ENCODE results near the gene INSL3. TPM values are rescaled to one million over a fixed set of nuclear protein-coding genes. Genes with fewer than 3 reads are reported as not detected.

Gene INSL3, protein sequence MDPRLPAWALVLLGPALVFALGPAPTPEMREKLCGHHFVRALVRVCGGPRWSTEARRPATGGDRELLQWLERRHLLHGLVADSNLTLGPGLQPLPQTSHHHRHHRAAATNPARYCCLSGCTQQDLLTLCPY
- 1 to 10 TPM in 1 of 4 donors, under 1 TPM in 1, not detected in 2; 0.13 to 1.4 TPM for polyA plus RNA-seq
- long read RNA-seq, donor 1: 0 reads
- long read RNA-seq, donor 2: 0 reads
- long read RNA-seq, donor 3: 0 reads
- long read RNA-seq, donor 4: 0 reads
- long read RNA-seq, donor 5: 0 reads
- long read RNA-seq, donor 6: 0 reads
- long read RNA-seq, donor 7: 0 reads
- long read RNA-seq, donor 8: 0 reads
- long read RNA-seq, donor 9: 0 reads
- long read RNA-seq, donor 10: 0 reads

DNA sequence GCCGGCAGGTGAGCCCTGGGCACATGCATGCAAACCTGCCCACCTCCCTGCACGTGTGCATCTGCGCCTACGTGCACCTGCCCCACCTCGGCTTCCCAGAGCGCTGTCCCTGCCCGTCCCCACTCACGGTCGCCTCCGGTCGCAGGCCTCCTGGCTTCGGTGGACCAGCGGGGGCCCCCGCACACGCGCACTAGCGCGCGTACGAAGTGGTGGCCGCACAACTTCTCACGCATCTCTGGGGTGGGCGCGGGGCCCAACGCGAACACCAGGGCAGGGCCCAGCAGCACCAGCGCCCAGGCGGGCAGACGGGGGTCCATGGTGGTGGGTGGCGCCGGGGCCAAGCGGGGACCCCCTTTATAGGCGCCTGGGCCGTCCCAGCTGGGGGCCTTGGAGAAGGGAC lies at the start of gene INSL3:
INSL3 (minus strand) TSS at position 330 of the 400 bp plus-strand sequence; CDS start at position 317, 13 bp downstream.
- Histone ChIP-seq H3K4me3 (ENCODE audit: low read depth in 1 of 3, low read length in 3 of 3) (no peak within 1 kb of the TSS), H3K4me1 (ENCODE audit: control insufficient read depth in 3 of 3, insufficient read depth in 2 of 3, low read depth in 1 of 3, low read length in 2 of 3) (no peaks in the 10 kb centered on the region), H3K36me3 (ENCODE audit: control insufficient read depth in 3 of 3, insufficient read depth in 2 of 3, low read depth in 1 of 3, low read length in 3 of 3) (peaks cover 0 to 4% (median 0%) of the 10 kb centered on the region in 3 donors), H3K9me3 (ENCODE audit: control insufficient read depth in 2 of 2, insufficient read depth in 1 of 2, low read depth in 1 of 2, low read length in 1 of 2) (no peaks in the 10 kb centered on the region), H3K27me3 (ENCODE audit: control insufficient read depth in 3 of 3, insufficient read depth in 3 of 3, low read length in 3 of 3) (peaks cover 0 to 5% (median 0%) of the 10 kb centered on the region in 3 donors), H3K27ac (ENCODE audit: low read depth in 1 of 3, low read length in 2 of 3) (no peak within 1 kb of the TSS)
- FAIRE-seq: no peak
- WGBS, 3 donors: 55 to 70% (median 65%) methylated on average over 34 of the region's 34 CpGs
- no peak for DNase-seq

DNA sequence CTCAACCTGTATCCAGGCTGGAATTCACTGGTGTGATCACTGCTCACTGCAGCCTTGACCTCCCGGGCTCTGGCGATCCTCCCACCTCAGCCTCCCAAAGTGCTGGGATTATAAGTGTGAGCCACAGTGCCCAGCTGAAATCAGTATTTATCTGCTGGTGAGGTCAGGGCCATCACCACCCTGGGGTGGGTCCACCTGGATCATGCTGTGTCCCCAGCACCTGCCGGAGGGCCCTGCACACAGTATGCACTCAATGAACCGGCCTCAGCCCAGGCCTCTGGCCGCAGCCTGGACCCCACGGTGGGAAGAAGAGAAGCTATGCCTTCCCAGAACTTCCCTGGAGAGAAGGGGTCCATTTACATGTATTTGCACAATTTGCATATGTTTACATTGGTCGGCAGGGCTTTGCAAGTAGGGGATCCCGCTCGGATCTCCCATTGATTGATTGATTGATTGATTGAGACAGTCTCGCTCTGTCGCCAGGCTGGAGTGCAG lies 47.8 kb upstream of the INSL3 start:
- H3K4me1 ChIP-seq (ENCODE audit: control insufficient read depth in 3 of 3, insufficient read depth in 2 of 3, low read depth in 1 of 3, low read length in 2 of 3): peaks cover 0 to 5% (median 2%) of the 10 kb centered on the region in 3 donors
- H3K27ac ChIP-seq (ENCODE audit: low read depth in 1 of 3, low read length in 2 of 3): no peak overlapping the region
- FAIRE-seq (no peak), DNase-seq (no peak)
- WGBS, 3 donors: 50 to 55% (median 52%) methylated on average over 11 of the region's 11 CpGs
- peaks cover 0 to 17% (median 0%) of the 10 kb centered on the region in 3 donors for H3K36me3 ChIP-seq (ENCODE audit: control insufficient read depth in 3 of 3, insufficient read depth in 2 of 3, low read depth in 1 of 3, low read length in 3 of 3)
- no peaks in the 10 kb centered on the region for H3K9me3 ChIP-seq (ENCODE audit: control insufficient read depth in 2 of 2, insufficient read depth in 1 of 2, low read depth in 1 of 2, low read length in 1 of 2)
- H3K27me3 ChIP-seq (ENCODE audit: control insufficient read depth in 3 of 3, insufficient read depth in 3 of 3, low read length in 3 of 3): peaks cover 0 to 59% (median 28%) of the 10 kb centered on the region in 3 donors
- no peak overlapping the region for H3K4me3 ChIP-seq (ENCODE audit: low read depth in 1 of 3, low read length in 3 of 3)

DNA sequence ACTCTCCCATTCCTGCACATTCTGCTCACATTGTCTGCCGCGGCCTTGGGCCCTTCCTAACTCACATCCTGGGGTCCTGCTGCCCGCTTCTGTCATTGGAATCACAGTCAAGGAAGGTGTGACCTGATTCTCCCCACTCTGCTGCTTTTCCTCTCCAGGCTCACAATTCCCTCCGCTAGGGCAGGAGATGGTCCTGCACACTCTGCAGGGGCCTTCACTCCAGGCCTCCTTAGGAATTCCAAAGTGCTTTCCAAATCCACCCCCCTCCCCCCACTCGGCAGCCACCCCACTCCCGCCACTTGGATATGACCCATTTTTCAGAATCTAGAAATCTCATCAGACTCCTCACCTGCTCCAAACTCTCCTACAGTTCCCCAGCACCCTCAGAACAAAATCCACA lies 47.4 kb upstream of the INSL3 start:
- H3K9me3 ChIP-seq (ENCODE audit: control insufficient read depth in 2 of 2, insufficient read depth in 1 of 2, low read depth in 1 of 2, low read length in 1 of 2): no peaks in the 10 kb centered on the region
- DNase-seq (no peak), FAIRE-seq (no peak)
- H3K27me3 ChIP-seq (ENCODE audit: control insufficient read depth in 3 of 3, insufficient read depth in 3 of 3, low read length in 3 of 3): peaks cover 0 to 55% (median 25%) of the 10 kb centered on the region in 3 donors
- no peak overlapping the region for H3K27ac ChIP-seq (ENCODE audit: low read depth in 1 of 3, low read length in 2 of 3)
- no peak overlapping the region for H3K4me3 ChIP-seq (ENCODE audit: low read depth in 1 of 3, low read length in 3 of 3)
- WGBS, 3 donors: 58 to 77% (median 69%) methylated on average over 6 of the region's 6 CpGs
- peaks cover 0 to 5% (median 2%) of the 10 kb centered on the region in 3 donors for H3K4me1 ChIP-seq (ENCODE audit: control insufficient read depth in 3 of 3, insufficient read depth in 2 of 3, low read depth in 1 of 3, low read length in 2 of 3)
- H3K36me3 ChIP-seq (ENCODE audit: control insufficient read depth in 3 of 3, insufficient read depth in 2 of 3, low read depth in 1 of 3, low read length in 3 of 3): peaks cover 0 to 22% (median 3%) of the 10 kb centered on the region in 3 donors

DNA sequence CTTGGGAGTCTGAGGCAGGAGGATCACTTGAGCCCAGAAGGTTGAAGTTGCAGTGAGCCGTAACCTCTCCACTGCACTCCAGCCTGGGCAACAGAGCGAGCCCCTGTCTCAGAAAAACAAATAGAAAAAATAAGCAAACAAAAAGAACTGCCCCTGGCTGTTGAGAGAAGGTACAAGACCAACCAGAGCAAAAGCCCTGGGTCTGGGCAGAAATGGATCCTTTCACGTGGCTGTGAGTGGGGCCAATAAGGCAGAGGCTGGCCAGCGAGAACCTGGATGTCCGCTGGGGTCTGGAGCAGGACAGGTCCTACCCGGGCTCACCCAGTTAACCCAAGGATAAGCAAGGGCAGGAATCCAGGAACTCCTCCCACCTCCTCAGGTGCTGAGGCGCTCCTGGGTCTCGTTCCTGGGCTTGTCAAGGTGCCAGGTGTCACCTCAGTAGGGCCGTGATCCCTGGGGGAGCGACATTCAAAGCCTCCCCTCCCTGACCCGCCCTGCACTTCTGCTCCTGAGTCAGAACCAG lies 45.7 kb upstream of the INSL3 start:
- H3K9me3 ChIP-seq (ENCODE audit: control insufficient read depth in 2 of 2, insufficient read depth in 1 of 2, low read depth in 1 of 2, low read length in 1 of 2): no peaks in the 10 kb centered on the region
- FAIRE-seq (no peak), DNase-seq (no peak)
- H3K4me3 ChIP-seq (ENCODE audit: low read depth in 1 of 3, low read length in 3 of 3): no peak overlapping the region
- H3K36me3 ChIP-seq (ENCODE audit: control insufficient read depth in 3 of 3, insufficient read depth in 2 of 3, low read depth in 1 of 3, low read length in 3 of 3): peaks cover 11 to 39% (median 18%) of the 10 kb centered on the region in 3 donors
- WGBS, 3 donors: 34 to 62% (median 37%) methylated on average over 11 of the region's 11 CpGs
- H3K27me3 ChIP-seq (ENCODE audit: control insufficient read depth in 3 of 3, insufficient read depth in 3 of 3, low read length in 3 of 3): peaks cover 0 to 39% (median 15%) of the 10 kb centered on the region in 3 donors
- H3K27ac ChIP-seq (ENCODE audit: low read depth in 1 of 3, low read length in 2 of 3): no peak overlapping the region
- peaks cover 0 to 5% (median 2%) of the 10 kb centered on the region in 3 donors for H3K4me1 ChIP-seq (ENCODE audit: control insufficient read depth in 3 of 3, insufficient read depth in 2 of 3, low read depth in 1 of 3, low read length in 2 of 3)

DNA sequence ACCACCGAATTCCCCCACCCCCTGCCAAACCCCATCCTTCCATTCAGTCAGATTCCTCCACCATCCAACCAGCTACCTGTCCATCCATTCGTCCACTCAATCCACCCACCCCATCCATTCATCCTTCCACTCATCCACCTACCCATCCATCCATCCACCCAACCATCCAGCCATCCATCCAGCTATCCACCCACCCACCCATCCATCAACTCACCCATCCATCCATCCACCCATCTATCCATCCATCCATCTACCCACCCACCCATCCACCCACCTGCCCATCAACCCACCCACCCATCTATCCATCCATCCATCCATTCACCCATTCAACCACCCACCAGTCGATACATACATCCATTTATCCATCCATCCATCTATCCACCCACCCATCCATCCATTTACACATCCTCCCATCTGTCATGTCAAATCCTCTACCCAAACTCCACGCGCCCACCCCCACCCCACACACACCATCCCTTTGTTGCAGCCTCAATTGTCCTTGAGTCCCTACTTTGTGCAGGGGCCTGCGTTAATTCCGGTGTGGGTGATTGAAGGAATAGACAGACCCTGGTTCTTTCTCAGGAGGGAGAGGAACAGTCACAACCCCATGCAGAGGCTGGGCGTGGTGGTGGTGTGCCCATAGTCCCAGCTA lies 45.1 kb upstream of the INSL3 start:
- Histone ChIP-seq H3K4me3 (ENCODE audit: low read depth in 1 of 3, low read length in 3 of 3) (no peak overlapping the region), H3K4me1 (ENCODE audit: control insufficient read depth in 3 of 3, insufficient read depth in 2 of 3, low read depth in 1 of 3, low read length in 2 of 3) (peaks cover 0 to 7% (median 2%) of the 10 kb centered on the region in 3 donors), H3K36me3 (ENCODE audit: control insufficient read depth in 3 of 3, insufficient read depth in 2 of 3, low read depth in 1 of 3, low read length in 3 of 3) (peaks cover 11 to 45% (median 24%) of the 10 kb centered on the region in 3 donors), H3K9me3 (ENCODE audit: control insufficient read depth in 2 of 2, insufficient read depth in 1 of 2, low read depth in 1 of 2, low read length in 1 of 2) (no peaks in the 10 kb centered on the region), H3K27me3 (ENCODE audit: control insufficient read depth in 3 of 3, insufficient read depth in 3 of 3, low read length in 3 of 3) (peaks cover 0 to 33% (median 11%) of the 10 kb centered on the region in 3 donors), H3K27ac (ENCODE audit: low read depth in 1 of 3, low read length in 2 of 3) (peak overlapping the region in 1 of 3 donors; percentile 46)
- no peak for FAIRE-seq
- WGBS, 3 donors: 86 to 93% (median 89%) methylated on average over 8 of the region's 8 CpGs
- no peak for DNase-seq

DNA sequence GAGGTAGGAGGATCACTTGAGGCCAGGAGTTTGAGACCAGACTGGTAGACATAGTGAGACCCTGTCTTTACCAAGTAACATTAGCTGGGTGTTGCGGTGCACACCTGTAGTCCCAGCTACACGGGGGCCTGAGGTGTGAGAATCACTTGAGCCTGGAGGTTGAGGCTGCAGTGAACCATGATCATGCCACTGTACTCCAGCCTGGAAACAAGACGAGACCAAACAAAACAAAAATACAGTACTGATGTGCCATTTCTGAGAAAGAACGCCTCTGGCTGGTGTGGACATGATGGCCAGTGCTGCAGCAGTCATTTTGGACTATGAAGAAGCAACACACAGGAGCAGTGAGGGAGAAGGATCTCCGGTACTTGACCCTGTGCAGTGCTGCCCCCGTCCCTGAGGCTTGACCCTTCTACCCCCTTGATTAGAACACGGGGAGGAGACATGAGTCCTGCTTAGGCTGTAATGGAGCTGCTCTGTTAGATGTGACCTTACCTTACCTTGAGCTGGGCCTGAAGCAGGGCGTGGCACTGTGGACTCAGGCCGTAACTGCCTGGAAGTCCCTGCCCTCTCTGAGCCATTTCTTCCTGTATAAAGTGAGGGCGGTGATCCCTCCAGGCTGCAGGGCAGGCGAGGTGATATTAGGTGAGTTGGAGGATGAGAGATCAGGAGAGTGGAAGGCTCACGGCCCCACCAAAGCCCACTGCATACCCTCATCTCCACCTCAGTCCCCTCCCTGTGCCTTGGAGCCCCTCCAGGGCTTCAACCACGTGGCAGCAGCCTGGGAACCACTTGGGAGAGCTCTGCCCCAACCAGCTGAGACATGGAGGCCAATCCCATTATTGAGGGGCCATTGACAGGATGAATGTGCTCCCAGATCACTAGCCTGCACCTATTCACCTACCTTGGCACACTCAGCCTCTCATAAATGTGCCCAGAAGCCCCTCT lies 44.3 kb upstream of the INSL3 start:
- no peak for FAIRE-seq
- peaks cover 0 to 25% (median 8%) of the 10 kb centered on the region in 3 donors for H3K27me3 ChIP-seq (ENCODE audit: control insufficient read depth in 3 of 3, insufficient read depth in 3 of 3, low read length in 3 of 3)
- H3K27ac ChIP-seq (ENCODE audit: low read depth in 1 of 3, low read length in 2 of 3): peak overlapping the region in 1 of 3 donors; percentile 49
- H3K4me1 ChIP-seq (ENCODE audit: control insufficient read depth in 3 of 3, insufficient read depth in 2 of 3, low read depth in 1 of 3, low read length in 2 of 3): peaks cover 0 to 8% (median 3%) of the 10 kb centered on the region in 3 donors
- peaks cover 11 to 53% (median 24%) of the 10 kb centered on the region in 3 donors for H3K36me3 ChIP-seq (ENCODE audit: control insufficient read depth in 3 of 3, insufficient read depth in 2 of 3, low read depth in 1 of 3, low read length in 3 of 3)
- WGBS, 3 donors: 32 to 58% (median 46%) methylated on average over 13 of the region's 13 CpGs
- no peaks in the 10 kb centered on the region for H3K9me3 ChIP-seq (ENCODE audit: control insufficient read depth in 2 of 2, insufficient read depth in 1 of 2, low read depth in 1 of 2, low read length in 1 of 2)
- H3K4me3 ChIP-seq (ENCODE audit: low read depth in 1 of 3, low read length in 3 of 3): no peak overlapping the region
- peak; percentile 54 to 90 for DNase-seq

DNA sequence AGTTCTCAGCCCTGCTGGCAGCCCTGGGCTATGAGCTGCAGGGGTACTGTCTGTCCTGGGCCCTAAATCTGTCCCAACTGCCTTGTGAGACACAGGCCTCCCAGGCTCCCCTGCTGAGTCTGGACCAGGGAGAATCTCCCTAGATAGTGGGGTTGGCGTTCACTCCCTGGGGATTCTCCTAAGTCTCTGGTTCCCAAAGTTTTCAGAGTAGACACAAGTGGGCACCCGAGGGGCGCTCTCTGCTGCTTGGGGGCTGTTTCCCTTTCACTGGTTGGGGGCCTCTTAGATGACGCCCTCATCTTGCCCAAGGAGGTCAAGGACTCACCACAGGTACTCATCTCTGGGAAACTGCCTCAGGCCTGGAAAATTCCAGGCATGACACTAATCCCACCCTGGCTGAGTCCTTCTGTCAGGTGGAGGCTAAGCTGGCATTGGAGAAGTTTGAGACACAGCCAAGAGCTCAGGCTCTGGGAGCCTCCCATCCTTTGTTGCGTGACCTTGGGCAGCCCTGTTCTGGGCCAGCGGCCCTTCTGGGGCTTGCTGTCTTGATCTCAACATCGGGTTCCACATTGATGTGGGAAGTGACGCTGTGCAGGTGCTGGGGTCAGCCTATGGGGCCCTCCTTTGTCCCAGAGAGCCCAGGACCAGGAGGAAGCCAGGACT lies 42.3 kb upstream of the INSL3 start:
- Histone ChIP-seq H3K27ac (ENCODE audit: low read depth in 1 of 3, low read length in 2 of 3) (peak overlapping the region in 1 of 3 donors; percentile 60), H3K27me3 (ENCODE audit: control insufficient read depth in 3 of 3, insufficient read depth in 3 of 3, low read length in 3 of 3) (peaks cover 0 to 6% (median 0%) of the 10 kb centered on the region in 3 donors), H3K36me3 (ENCODE audit: control insufficient read depth in 3 of 3, insufficient read depth in 2 of 3, low read depth in 1 of 3, low read length in 3 of 3) (peaks cover 11 to 53% (median 24%) of the 10 kb centered on the region in 3 donors), H3K9me3 (ENCODE audit: control insufficient read depth in 2 of 2, insufficient read depth in 1 of 2, low read depth in 1 of 2, low read length in 1 of 2) (no peaks in the 10 kb centered on the region), H3K4me3 (ENCODE audit: low read depth in 1 of 3, low read length in 3 of 3) (no peak overlapping the region), H3K4me1 (ENCODE audit: control insufficient read depth in 3 of 3, insufficient read depth in 2 of 3, low read depth in 1 of 3, low read length in 2 of 3) (peaks cover 0 to 12% (median 3%) of the 10 kb centered on the region in 3 donors)
- WGBS, 3 donors: 69 to 78% (median 77%) methylated on average over 8 of the region's 8 CpGs
- FAIRE-seq: no peak
- DNase-seq: no peak
